ENCODE data around the gene PNMA6E. TPM values are rescaled to one million over a fixed set of nuclear protein-coding genes. Genes with fewer than 3 reads are reported as not detected.
A peak's percentile ranks its signal among the peaks of the same experiment; 100 is the strongest.
"Not testable (repeated sequence)": the region's sequence is repeated elsewhere in the genome, so short reads cannot be mapped to it uniquely, and the experiment has no call there.

PNMA6E gene
- total RNA-seq, 1 experiment from 2014 or later = not detected

DNA sequence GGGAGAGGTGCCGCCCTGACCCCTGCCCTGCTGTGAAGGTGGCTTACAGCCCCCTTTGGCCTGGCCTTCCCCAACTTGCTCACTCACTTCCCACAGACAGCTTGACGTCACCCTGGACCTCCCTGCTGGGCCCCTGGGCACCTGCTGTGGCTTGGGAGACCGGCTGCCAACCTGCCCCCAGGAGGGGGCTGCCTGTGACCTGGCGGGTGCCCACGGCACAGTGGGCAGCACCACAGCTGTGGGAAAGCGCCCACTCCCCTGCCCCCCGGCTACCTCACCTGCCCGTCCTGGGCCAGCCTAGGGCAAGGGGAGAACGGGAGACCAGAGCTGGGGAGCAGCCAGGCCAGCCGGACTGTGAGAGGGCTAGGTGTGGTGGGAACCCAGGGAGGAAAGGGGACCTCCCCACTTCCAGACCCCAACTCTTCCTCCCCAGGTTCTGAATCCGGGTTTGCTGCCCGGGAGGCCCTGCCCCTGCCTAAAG lies 7.8 kb upstream of the PNMA6E start:
- no peak for DNase-seq (ENCODE audit: low read depth)

DNA sequence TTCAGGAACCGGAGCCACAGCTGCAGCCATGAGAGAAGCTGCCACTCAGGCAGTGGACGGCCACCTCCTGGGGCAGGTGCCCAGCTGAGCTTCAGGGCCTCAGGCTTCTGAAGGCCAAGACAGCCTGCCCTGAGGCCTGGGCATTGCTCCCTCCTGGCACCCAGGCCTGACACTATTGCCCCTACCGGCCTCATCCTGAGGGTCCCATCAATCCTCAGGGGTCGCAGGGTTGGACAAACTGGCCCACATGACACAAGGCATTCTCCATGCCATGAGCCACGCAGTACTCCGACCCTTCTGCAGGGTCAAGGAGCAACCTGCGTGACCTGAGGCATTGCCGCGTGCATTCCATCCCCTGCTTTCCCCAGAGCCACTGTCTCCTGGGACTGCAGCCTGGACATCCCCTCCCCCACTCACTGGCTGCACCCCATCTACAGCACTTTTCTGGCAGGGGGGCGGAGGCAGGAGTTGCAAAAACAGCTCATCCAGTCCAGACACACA lies 7.1 kb upstream of the PNMA6E start:
- no peak for DNase-seq (ENCODE audit: low read depth)

DNA sequence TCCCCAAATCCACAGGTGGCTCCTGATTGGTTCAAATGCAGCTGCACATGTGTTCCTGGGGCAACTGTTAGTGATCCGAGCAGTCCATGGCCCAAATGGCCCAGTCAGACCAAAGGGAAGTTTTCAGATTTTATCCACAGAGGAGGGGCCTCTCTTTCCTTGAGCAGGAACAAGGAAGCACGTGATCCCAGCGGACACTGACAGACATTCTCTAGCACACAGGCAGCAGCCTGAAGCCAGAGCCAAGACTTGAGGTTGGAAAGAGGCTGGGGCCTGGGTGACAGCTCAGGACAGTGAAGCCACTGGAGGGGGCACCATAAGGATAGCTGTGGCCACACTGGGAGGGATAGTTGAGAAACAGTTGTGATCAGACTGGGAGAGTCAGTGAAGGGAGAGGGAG lies 6.6 kb upstream of the PNMA6E start:
- no peak for DNase-seq (ENCODE audit: low read depth)

DNA sequence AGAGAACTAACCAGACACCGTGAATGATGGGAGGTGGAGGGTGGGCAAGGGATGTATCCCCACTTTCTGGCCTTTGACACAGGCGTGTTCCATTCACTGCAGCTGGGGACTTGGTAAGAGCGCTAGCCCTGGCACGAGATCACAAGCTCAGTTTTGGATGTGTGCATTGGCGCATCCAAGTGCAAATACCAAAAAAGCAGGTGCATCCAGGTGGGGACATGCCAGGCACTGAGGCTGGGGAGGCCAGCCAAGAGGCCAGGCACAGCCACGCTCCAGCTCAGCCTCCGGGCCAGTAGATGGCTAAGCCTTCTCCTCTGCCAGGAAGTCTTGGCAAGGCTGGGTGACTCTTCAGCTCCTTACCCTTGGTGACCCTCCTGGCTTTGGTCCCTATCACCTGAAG lies 5.8 kb upstream of the PNMA6E start:
- no peak for DNase-seq (ENCODE audit: low read depth)

DNA sequence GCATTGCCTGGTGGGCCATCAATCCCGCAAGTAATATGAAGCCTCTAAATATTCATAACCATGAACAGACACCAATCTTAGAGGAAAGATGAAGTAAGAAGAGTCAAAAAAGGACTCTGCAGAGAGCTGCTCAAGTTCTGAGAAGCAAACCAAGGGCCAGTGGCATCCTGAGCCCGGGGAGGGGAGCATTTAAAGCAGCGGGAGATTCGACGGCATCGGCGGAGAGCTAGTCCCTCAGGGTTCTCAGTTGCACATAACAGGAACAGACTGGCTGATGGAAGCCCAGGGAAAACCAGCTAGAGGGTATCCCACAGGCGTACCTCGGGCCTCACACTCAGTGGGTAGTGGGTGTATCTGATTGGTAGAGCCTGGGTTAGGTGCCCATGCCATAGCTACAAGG lies 4.9 kb upstream of the PNMA6E start:
- DNase-seq (ENCODE audit: low read depth) = no peak

DNA sequence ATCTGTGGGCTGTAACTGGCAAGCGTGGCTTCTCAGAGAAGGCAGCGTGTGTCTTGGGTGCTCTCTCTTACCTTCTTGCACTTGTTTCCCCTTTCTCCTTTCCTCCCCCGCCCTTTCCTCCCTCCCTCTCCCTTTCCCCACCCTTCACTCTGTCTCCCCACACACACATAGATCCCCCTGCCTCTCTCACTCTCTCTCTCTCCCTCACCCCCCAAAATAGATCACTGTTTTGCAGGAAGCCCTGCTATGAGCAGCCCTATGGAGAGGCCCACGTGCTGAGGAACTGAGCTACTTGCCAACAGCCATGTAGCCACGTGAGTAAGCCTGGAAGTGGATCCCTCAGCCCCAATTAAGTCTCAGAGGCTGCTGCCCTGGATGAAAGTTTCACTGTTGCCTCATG lies 4.3 kb upstream of the PNMA6E start:
- no peak for DNase-seq (ENCODE audit: low read depth)

DNA sequence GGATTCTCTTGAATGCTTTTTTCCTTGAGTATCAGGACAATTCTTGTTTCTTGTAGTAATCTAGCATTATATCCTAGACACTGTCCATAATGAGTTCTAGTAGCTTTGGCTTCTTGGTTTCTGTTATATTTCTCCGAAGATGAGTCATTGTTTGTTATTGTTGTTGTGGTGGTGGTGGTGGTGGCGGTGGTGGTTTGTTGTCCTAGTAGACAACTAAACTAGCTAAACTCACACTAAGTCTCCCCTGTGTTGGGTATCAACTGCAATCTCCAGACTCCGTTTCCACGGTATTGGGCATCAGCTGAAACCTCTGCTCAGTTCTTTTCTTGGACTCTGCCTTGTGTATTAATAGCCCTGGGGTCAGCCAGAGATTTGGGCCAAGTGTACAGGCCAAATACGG lies 3.2 kb upstream of the PNMA6E start:
- not testable (repeated sequence) for DNase-seq (ENCODE audit: low read depth)

DNA sequence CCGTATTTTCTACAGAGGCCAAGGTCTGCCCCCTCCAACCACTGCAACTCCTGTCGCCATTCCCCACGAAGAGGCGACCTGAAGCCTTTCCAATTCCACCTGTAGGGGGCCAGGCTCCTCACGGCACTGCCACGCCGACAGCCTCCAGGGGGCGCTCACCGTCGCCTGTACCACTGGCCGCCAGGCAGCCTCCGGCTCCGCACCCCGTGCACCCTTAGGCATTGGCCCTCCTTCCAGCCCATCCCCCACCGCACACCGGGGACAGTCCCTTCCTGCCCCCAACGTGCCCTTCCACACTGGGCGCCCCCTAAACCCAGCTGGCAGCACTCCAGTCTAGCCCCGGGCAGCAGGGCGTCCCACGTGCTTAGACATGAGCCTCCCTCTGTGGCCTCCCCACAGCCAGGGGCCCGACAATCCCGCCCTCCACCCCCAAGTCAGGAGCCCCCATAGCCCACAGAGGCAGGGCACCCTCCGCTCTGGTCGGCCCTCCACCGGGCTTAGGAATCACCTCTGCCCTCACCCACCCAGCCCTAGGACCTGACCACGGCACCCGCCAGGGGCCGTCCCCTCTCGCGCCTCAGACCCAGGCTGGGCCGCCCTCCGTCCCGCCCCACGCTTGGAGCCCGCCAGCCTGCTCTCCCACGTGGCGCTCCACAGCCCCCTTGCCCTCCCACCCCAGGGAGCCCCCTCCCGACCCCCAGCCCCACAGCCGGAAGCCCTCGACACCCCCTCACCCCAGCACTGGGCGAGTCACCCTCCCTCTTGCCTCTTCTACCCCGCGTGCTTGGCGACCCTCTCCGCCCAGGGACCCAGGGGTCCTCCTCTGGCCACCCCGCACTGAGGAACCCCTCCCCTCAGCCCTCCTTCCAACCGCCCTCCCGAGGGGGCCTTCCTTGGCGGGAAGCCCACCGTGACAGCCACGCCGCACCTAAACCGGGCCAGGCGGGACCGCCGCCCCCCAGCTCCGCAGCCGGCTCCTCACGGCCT lies 711 bp downstream of the PNMA6E start:
- DNase-seq (ENCODE audit: low read depth) = peak; percentile 49

DNA sequence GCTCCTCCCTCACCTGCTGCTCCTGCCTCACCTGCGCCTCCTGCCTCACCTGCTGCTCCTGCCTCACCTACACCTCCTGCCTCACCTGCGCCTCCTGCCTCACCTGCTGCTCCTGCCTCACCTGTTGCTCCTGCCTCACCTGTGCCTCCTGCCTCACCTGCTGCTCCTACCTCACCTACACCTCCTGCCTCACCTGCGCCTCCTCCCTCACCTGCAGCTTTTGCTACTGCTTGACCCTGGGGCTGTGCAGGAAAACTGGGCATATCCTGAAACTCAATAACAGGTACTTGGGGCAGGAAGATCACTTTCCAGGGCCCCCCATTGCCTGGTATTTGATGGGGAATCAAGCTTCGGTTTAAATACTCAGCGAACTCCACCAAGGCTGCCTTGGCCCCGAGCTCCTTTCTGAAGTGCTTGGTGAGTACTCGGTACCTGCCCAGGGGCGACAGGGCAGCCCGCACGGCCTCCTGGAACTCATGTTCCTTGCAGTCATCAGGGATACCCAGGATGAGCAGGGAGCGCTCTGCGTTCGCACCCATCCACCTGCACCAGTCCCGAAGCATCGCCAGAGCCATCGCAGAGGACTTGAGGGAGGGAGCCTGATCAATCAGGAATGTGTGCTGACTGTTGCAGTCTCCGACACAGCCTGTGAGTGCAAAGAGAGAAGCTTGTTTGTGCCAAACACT lies 2.7 kb downstream of the PNMA6E start:
- no peak for DNase-seq (ENCODE audit: low read depth)

DNA sequence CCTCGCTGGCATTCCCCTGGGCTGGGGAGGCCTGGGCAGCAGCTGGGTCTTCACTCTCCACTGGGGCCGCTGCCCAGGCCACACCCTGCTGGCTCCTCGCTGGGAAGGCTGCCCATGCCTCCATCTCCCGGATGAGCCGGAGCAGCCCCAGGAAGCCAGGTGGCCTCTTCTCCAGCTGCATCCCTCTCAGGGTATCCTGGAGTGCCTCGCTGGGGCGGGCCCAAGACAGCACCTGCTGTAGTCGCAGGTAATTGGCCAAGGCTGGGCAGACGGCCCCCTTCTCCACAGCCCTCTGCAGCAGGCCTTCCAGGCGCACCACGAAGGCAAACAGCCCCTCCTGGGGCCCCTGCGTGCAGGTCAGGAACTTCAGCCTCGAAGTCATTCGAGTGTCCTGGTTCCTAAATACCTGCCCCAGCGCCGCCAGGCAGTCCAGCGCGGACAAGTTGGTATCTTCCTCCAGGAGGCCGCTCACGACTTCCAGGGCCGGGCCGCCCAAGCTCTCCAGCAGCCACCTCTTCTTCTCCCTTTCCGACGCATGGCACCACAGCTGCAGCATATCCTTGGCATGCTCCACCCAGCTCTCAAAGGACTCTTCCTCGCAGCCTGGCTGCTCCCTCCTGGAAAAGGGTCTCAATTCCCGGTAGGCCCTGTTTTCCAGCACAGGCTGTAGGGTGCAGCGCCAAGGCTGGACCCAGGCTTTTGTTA lies 3.7 kb downstream of the PNMA6E start:
- DNase-seq (ENCODE audit: low read depth) = no peak

DNA sequence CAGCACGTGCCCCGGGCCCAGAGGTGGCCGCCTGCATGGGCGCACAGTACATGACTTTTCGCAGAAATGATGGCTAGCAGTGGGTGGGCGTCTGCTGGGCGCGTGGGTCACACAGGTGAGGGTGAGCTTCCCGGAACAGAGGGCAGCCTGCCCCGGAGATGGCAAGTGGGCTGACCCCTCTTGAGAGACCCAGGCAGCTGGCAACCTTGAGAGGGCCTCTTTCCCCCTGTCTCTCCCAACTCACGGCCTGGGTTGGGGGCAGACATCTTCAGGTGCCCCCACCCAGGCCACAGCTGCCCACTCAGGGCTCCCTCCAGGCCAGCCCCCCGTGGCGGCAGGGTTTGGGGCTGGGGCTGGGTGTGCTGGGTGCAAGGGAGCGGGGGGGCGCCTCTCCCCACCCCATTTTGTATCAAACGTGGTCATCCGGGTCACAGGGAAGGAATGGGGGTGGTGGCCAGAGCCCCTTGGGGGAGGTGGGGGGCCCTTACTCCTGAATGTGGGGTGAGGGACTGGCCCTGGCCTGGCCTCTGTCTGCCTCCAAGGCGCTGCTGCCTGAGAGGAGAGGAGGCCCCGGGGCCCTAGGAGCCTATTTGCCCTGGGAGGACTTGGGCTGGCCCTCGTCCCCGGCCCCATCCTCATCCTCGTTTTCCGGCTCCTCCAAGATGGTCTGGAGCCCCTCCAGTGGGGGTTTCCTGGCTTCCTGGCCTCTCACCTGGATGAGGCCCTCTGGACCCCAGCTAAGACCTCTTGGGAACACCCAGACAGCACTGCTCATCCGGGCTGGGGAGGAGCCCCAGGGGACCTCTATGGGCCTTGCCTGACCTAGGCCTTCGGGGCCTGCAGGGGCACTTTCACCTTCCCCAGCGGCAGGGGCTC lies 4.6 kb downstream of the PNMA6E start:
- no peak for DNase-seq (ENCODE audit: low read depth)

DNA sequence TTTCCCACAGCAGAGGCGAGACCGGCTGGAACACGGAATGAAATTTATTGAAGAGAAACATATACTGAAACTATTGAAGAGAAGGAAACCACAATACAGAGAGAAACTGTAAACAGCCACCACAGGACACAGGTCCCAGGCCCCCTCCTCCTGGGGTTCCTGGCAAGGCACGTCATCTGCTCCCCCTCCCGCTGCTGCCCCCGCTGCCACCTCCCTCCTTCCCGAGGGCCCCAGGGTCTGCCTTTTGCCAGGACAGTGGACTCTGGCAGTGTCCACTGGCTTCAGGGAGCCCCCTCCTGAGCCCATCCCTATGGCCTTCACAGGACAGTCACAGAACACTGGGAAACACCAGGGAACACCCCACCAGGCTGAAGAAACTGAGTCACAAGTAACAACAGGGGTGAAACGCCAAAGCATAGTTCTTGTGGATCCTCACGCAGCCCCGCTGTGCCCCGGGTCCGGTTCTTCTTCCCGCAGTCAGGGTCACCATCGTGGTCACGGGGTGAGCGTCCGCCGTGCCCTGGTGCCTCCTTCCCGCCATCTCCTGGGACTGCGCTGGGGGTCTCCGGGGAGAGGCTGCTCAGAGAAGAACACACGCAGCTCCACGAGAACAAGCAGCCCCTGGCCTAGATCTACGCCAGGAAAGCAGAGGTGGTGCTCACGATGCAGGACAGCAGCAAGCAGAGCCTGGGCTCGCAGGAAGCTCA lies 5.4 kb downstream of the PNMA6E start:
- DNase-seq (ENCODE audit: low read depth) = no peak

DNA sequence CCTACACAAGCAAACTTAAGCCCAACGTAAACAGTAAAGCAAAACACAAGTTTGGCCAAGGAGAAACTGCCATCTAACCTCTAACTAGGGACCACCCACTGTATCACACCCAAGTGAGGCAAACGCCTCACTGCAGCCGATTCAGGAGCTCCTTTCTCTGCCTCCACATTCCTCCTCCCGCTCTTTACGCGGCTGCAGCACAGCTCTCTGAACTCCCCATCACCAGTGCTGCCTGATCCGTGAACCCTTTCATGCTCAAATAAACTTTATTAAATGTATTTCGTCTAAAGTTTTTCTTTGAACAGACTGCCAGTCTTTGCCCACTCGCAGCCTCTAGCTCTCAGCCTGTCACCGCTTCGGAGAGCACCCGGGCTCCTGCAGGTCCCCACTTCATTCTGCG lies 6.5 kb downstream of the PNMA6E start:
- DNase-seq (ENCODE audit: low read depth) = no peak

DNA sequence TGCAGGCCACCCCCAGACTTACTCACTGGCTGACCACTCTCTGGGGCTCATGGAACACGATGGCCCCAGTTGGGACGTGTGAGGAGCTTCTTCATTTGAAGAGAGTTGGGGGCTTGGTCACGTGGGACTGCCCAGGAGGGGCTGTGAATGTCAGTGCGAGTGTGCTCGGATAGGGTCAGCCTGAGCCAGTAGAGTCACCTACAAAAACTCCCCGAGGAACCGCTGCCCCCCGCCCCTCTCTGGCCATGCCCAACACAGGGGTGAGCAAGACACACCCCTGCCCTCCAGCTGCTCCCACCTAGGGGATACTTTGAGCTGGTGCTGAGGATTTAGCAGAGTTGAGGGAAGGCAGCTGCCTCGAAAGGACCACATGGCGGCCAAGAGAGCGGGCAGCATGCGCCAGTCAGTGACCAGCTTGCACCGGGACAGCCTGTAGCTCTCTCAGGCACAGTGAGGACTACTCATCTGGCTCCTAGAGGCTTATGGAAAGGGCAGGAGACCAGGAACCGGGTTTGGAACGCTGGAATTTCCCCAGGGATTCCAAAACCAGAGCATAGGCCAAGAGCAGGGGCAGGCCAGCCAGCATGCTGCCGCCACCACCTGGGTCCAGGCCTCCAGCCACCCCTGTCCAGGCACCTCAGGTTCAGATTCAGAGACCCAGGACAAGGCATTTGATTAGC lies 8.4 kb downstream of the PNMA6E start:
- DNase-seq (ENCODE audit: low read depth) = no peak

DNA sequence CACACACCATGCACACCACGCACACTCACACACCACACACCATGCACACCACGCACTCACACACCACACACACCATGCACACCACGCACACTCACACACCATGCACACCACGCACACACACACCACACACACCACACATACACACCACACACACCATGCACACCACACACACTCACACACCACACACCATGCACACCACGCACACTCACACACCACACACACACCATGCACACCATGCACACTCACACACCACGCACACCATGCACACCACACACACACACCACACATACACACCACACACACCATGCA lies 11.7 kb downstream of the PNMA6E start:
- DNase-seq (ENCODE audit: low read depth) = not testable (repeated sequence)

DNA sequence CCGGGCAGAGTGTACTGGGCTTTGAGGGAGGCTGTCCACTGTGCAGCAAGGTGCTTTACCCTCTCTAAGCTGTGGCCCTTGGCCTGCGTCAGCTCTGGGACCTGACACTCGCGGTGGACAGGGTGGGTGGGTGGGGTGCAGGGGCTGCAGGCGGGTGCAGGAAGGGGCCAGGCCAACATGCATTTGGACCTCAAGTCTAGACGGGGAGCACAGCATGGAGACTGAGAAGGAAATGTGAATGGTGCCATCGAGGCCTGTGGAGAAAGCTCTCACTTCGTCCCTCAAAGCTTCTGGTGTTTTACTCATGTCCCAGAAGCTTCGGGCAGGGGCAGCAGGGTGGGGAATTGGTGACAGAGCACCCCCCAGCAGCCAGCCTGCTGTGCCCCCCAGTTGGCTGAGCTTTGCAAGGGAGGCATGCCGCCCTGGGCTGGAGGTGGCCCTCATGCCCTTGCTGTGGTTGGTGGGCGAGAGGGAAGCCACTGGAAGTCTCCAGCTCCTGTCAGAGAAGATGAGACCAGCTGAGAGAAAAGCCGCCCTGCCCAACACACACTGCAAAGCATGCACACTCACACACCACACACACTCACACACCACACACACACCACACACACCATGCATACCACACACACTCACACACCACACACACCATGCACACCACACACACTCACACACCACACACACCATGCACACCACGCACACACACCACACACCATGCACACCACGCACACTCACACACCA lies 12.3 kb downstream of the PNMA6E start:
- DNase-seq (ENCODE audit: low read depth) = no peak

DNA sequence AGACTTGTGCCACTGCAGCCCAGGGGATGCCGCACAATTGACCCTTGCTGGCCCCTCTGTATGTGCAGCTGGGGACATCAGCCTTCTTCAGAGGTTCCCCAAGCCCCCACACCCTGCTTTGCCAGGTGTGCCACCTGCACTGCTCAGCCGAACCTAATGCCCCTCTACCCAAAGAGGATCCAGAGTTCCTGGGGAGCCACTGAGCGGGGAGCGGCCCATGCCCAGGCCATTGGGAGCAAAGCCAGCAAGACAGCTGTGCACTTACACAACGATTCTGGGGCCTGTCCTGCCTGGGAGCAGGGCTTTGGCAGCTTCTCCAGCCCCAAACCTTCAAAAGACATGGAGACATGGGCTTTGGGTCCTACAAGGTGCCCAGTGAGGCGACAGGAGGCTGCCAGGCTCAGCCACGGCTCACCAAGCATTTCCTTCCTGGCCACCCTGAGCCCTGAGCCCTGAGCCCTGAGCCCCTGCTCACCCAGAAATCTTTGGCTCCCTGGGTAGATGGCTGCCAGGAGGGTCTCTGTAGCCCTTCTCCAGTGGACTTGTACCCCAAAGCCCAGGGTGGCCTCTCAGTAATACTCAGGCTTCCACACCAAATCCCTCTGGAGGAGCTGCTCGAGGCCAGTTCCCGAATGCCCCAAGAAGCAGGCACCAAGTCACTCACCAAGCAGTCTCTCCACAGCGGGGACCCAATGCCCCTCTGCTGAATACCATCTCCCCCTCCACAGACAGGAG lies 13.0 kb downstream of the PNMA6E start:
- DNase-seq (ENCODE audit: low read depth) = no peak

DNA sequence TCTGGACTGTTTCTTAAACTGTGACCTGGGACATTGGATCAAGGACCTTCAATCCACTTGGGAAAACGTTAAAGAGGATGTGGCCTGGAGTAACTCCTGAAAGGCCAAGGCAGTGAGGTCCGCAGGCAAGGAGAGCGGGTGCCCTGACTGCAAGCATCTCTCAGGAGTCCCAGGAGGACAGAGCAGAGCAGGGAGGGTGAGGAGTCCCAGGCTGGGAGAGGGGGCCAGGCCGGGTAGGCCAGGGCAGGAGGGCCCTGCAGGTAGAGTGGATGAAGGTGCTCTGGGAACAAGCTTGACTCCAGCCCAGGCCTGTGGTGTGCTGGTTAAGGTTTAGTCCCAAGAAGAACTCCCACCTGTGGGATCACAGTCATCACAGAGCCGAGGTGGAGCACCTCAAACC lies 13.8 kb downstream of the PNMA6E start:
- no peak for DNase-seq (ENCODE audit: low read depth)

DNA sequence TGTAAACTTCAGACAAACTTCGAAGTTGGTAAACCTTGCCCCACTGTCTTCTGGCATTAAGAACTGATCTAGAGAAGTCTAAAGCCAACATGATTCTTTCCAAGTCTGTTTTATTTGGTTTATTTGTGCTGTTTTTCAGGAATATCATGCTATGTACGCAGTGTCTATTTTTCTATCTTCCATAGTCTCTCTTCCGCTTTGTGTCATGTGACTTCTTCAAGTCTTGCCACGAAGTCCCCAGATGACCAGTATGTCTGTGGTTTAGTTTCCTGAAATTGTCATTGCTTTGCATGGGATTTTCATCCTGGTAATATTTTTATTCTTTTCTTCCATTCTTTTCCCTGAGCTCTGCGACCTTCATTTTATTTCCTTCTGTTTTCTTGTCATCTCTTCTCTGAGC lies 15.1 kb downstream of the PNMA6E start:
- DNase-seq (ENCODE audit: low read depth) = no peak

Data from Daoy (cell line).